ENCODE data around the gene DNM1.
A peak's percentile ranks its signal among the peaks of the same experiment; 100 is the strongest.
"Not testable (repeated sequence)": the region's sequence is repeated elsewhere in the genome, so short reads cannot be mapped to it uniquely, and the experiment has no call there.

Gene DNM1

GRCh38 chr9:128174062-128174461 is 29.1 kb upstream of the DNM1 start:
- no peak for DNase-seq
- in situ Hi-C loops (cut with HindIII; ENCODE audit: low pct_ligation_motif_present, low pct_unique_long_range_greater_than_20kb, low sequenced_read_pairs), result no loop called here

GRCh38 chr9:128175102-128175563 is 28.0 kb upstream of the DNM1 start:
- in situ Hi-C loops (cut with HindIII; ENCODE audit: low pct_ligation_motif_present, low pct_unique_long_range_greater_than_20kb, low sequenced_read_pairs), result no loop called here

GRCh38 chr9:128175726-128176125 is 27.5 kb upstream of the DNM1 start:
- in situ Hi-C loops (cut with HindIII; ENCODE audit: low pct_ligation_motif_present, low pct_unique_long_range_greater_than_20kb, low sequenced_read_pairs), result no loop called here
- DNase-seq, result no peak

More at GRCh38 chr9:128175102-128175563, 28.0 kb upstream of the DNM1 start:
- no peak for DNase-seq

- in situ Hi-C loops (cut with HindIII; ENCODE audit: low pct_ligation_motif_present, low pct_unique_long_range_greater_than_20kb, low sequenced_read_pairs), result no loop called here
- DNase-seq, result no peak
Observed at GRCh38 chr9:128178806-128179431, 24.3 kb upstream of the DNM1 start.

GRCh38 chr9:128180001-128180400 is 23.2 kb upstream of the DNM1 start:
- DNase-seq, result no peak
- in situ Hi-C loops (cut with HindIII; ENCODE audit: low pct_ligation_motif_present, low pct_unique_long_range_greater_than_20kb, low sequenced_read_pairs), result no loop called here

- in situ Hi-C loops (cut with HindIII; ENCODE audit: low pct_ligation_motif_present, low pct_unique_long_range_greater_than_20kb, low sequenced_read_pairs), result no loop called here
- DNase-seq, result no peak
Observed at GRCh38 chr9:128180447-128180846, 22.7 kb upstream of the DNM1 start.

GRCh38 chr9:128181480-128181879 is 21.7 kb upstream of the DNM1 start:
- in situ Hi-C loops (cut with HindIII; ENCODE audit: low pct_ligation_motif_present, low pct_unique_long_range_greater_than_20kb, low sequenced_read_pairs); DNase-seq: not testable (repeated sequence)

- in situ Hi-C loops (cut with HindIII; ENCODE audit: low pct_ligation_motif_present, low pct_unique_long_range_greater_than_20kb, low sequenced_read_pairs), result no loop called here
- DNase-seq, result no peak
Observed at GRCh38 chr9:128182893-128183588, 20.1 kb upstream of the DNM1 start.

- in situ Hi-C loops (cut with HindIII; ENCODE audit: low pct_ligation_motif_present, low pct_unique_long_range_greater_than_20kb, low sequenced_read_pairs), result no loop called here
- no peak for DNase-seq
Observed at GRCh38 chr9:128185979-128186965, 16.9 kb upstream of the DNM1 start.

- in situ Hi-C loops (cut with HindIII; ENCODE audit: low pct_ligation_motif_present, low pct_unique_long_range_greater_than_20kb, low sequenced_read_pairs), result no loop called here
- DNase-seq, result no peak
Observed at GRCh38 chr9:128187361-128187760, 15.8 kb upstream of the DNM1 start.

GRCh38 chr9:128188209-128188608 is 15.0 kb upstream of the DNM1 start:
- DNase-seq, result no peak
- in situ Hi-C loops (cut with HindIII; ENCODE audit: low pct_ligation_motif_present, low pct_unique_long_range_greater_than_20kb, low sequenced_read_pairs), result no loop called here

GRCh38 chr9:128190013-128190412 is 13.2 kb upstream of the DNM1 start:
- no peak for DNase-seq
- in situ Hi-C loops (cut with HindIII; ENCODE audit: low pct_ligation_motif_present, low pct_unique_long_range_greater_than_20kb, low sequenced_read_pairs), result no loop called here

- DNase-seq, result no peak
- in situ Hi-C loops (cut with HindIII; ENCODE audit: low pct_ligation_motif_present, low pct_unique_long_range_greater_than_20kb, low sequenced_read_pairs), result no loop called here
Observed at GRCh38 chr9:128190516-128191405, 12.4 kb upstream of the DNM1 start.

GRCh38 chr9:128191406-128192046 is 11.7 kb upstream of the DNM1 start, which contains the start of gene CIZ1:
TSS of gene CIZ1 (minus strand) at chr9:128191572. CDS start at chr9:128190857, 715 bp downstream.
- peak; percentile 74 for DNase-seq
- in situ Hi-C loops (cut with HindIII; ENCODE audit: low pct_ligation_motif_present, low pct_unique_long_range_greater_than_20kb, low sequenced_read_pairs), result no loop called here

- in situ Hi-C loops (cut with HindIII; ENCODE audit: low pct_ligation_motif_present, low pct_unique_long_range_greater_than_20kb, low sequenced_read_pairs), result no loop called here
- DNase-seq, result peak; percentile 95
Observed at GRCh38 chr9:128192601-128193371, 10.4 kb upstream of the DNM1 start.

- in situ Hi-C loops (cut with HindIII; ENCODE audit: low pct_ligation_motif_present, low pct_unique_long_range_greater_than_20kb, low sequenced_read_pairs), result no loop called here
- DNase-seq, result no peak
Observed at GRCh38 chr9:128193469-128194096, 9.6 kb upstream of the DNM1 start.

Measured in ACHN (cell line).